Astrocyte of the spinal cord (primary cell): Measurements from ENCODE around the gene CCER1.
A peak's percentile ranks its signal among the peaks of the same experiment; 100 is the strongest.

Experiments
- DNase-seq: peaks from one replicate; pipeline ENCODE4 v3.0.0; 2011; ENCODE audit warnings: low read depth, low spot score
- H3K4me3 ChIP-seq: 2 replicates; pipeline ENCODE4 v1.5.1; 2011; ENCODE audit warnings: low read depth, mild to moderate bottlenecking, low read length, moderate library complexity
- CTCF ChIP-seq: IDR thresholded peaks from 2 replicates; pipeline ENCODE4 v1.5.1; 2012; ENCODE audit warnings: low read depth, mild to moderate bottlenecking, low read length, inconsistent platforms
- in situ Hi-C: cut with HindIII; loops from 2 replicates; pipeline ENCODE4 v1.10.0; 2017; ENCODE audit warnings: low sequenced_read_pairs

The CCER1 gene

GRCh38 chr12:90953956-90954421 lies 987 bp downstream of the CCER1 start:
- no peak overlapping the region for H3K4me3 ChIP-seq
- TF ChIP-seq CTCF, result peak; percentile 27
- DNase-seq, result no peak
- in situ Hi-C loops, result no loop called here

GRCh38 chr12:90951432-90952105 lies 3.4 kb downstream of the CCER1 start:
- TF ChIP-seq CTCF, result no peak
- no peak overlapping the region for H3K4me3 ChIP-seq
- no peak for DNase-seq
- in situ Hi-C loops, result no loop called here

- no peak for DNase-seq
- in situ Hi-C loops, result no loop called here
- TF ChIP-seq CTCF, result no peak
- H3K4me3 ChIP-seq, result no peak overlapping the region
These were observed 7.1 kb downstream of the CCER1 start for GRCh38 chr12:90947869-90948268.

- H3K4me3 ChIP-seq, result no peak overlapping the region
- in situ Hi-C loops, result no loop called here
- peak; percentile 52 for DNase-seq
- peak; percentile 39 for TF ChIP-seq CTCF
These were observed 9.8 kb downstream of the CCER1 start for GRCh38 chr12:90945070-90945649.

- no peak for DNase-seq
- no peak for TF ChIP-seq CTCF
- no peak overlapping the region for H3K4me3 ChIP-seq
- in situ Hi-C loops, result no loop called here
These were observed 11.7 kb downstream of the CCER1 start for GRCh38 chr12:90943255-90943654.

- in situ Hi-C loops, result no loop called here
- peak; percentile 66 for TF ChIP-seq CTCF
- DNase-seq, result peak; percentile 74
- H3K4me3 ChIP-seq, result no peak overlapping the region
These were observed 14.0 kb downstream of the CCER1 start for GRCh38 chr12:90940872-90941499.
